HG03378 (cell line): Measurements from ENCODE around the gene PTPN14.
A peak's percentile ranks its signal among the peaks of the same experiment; 100 is the strongest.
"Not testable (repeated sequence)": the region's sequence is repeated elsewhere in the genome, so short reads cannot be mapped to it uniquely, and the experiment has no call there.

ENCODE experiments used
- ATAC-seq: cut with Tn5 transposase; IDR thresholded peaks from one replicate; pipeline ENCODE4 v1.9.1; 2021; ENCODE audit warnings: mild to moderate bottlenecking, moderate library complexity; ENCODE audit not compliant: unreplicated experiment

The PTPN14 gene

GRCh38 chr1:214513394-214513793 is 38.0 kb downstream of the PTPN14 start:
- ATAC-seq = no peak

- no peak for ATAC-seq
These were observed 39.8 kb downstream of the PTPN14 start for GRCh38 chr1:214511639-214511998.

- no peak for ATAC-seq
These were observed 40.3 kb downstream of the PTPN14 start for GRCh38 chr1:214510914-214511638.

DNA sequence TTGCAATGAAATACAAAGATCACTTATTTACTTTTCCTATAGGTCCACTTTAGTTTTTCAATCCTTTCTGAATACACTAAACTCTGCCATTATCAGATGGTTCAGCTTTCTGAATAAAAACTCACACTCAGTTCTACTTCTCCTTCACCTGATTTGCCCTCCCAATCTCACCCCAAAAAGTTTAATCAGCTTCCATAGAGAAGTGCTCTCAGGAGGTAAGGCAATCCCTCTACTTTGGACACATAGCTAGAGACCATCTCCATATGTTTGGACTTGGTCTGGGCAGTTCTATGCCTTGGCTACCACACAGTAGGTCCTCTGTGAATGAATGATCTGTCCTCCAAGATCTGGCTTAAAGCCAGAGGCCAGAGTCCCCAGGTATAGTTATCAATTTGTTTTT is 40.9 kb downstream of the PTPN14 start:
- no peak for ATAC-seq

DNA sequence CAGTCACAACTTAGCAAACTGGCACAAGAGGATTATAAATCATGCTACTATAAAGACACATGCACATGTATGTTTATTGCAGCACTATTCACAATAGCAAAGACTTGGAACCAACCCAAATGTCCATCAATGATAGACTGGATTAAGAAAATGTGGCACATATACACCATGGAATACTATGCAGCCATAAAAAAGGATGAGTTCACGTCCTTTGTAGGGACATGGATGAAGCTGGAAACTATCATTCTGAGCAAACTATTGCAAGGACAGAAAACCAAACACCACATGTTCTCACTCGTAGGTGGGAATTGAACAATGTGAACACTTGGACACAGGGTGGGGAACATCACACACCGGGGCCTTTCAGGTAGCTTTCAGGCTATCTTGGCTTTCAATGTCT is 41.8 kb downstream of the PTPN14 start:
- ATAC-seq = not testable (repeated sequence)

DNA sequence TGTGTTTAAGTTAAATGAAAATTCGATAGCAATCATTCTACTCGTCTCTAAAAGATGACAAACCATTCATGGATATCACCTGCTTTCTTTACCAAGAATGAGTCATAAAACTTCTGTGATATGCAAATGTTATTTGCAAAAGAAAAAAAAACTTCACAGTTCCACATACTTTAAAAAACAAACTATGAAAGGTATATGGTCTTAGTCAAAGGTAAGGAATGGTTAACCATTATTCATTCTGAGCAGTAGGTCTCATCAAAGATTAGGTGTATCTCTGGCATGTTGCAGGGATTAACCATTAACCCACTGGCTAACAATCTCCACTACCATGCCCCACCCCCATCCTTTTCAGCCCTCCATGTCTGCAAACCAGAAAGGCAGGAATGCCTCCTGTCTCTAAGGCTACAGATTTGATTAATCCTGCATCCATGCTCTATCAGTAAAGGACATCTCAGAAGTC is 44.4 kb downstream of the PTPN14 start:
- ATAC-seq = peak; percentile 88

- no peak for ATAC-seq
These were observed 46.3 kb downstream of the PTPN14 start for GRCh38 chr1:214505134-214505533.

DNA sequence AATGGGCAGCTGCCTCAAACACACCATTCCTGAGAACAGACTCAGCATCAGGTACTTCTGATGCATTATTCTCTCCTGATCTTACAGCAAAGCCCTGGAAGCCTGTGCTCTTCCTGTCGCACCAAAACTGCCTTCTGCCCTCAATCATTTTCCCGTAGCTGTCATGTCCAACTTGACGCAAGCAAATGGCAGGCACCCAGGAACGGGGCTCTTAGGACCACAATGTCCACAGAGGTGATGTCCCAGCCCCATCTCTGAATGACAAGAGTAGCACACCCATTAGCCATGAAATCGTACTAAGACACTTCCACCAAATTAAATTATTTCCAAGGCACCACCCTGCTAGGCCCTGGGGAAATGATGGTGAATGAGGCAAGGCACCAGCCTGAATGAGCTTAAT is 47.1 kb downstream of the PTPN14 start:
- no peak for ATAC-seq

DNA sequence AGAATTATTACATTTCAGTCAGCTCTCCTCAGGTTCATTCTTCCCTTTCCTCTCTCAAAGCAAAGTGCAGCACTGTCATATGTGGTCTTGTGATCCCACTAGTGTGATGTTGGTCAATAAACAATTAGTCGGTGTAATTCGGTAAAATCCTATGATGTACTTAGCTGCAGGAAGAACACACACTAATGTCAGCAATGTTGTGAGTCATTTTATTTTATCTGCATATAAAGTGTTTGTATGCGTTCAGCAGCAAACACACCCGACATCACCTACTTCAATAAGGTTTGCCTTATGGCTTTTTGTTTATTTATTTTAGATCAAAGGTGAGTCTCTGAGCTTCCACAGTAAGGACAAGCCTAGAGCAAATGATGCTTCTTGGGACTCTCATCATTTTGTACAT is 47.8 kb downstream of the PTPN14 start:
- no peak for ATAC-seq

DNA sequence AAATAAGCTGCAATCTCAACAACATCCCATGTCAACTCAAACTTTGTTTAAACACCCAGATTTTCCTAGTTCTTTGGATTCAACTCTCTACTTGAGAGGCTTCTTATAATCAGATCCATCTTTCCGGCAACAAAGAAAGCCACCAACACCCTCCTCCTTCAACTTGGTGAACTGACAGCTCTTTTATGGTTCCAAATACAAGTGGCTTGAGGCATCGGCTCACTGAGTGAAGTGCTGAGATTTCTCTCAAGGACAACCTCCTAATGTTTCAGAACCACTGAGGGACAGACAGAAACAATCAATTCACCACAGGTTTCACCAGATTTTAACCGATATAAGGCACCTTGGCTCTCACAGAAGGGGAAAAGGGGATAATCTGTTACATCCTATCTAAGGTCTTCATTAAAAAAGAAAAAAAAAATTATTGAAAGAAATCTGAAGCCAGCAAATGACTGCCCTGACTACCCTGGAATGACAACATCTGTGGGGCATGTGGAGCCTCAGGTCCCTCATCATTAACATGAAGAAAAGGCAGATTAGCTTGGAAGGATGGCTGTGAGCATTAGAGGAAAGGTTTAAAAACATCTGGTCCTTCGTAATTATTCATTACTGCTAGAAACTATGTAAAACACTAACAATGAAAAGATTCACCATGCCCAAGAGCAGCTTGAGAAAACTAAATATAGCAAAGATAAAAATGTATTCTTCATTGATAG is 50.9 kb downstream of the PTPN14 start:
- ATAC-seq = no peak

GRCh38 chr1:214499732-214500131 is 51.7 kb downstream of the PTPN14 start:
- no peak for ATAC-seq

- no peak for ATAC-seq
These were observed 53.4 kb downstream of the PTPN14 start for GRCh38 chr1:214498021-214498420.

- ATAC-seq = no peak
These were observed 55.3 kb downstream of the PTPN14 start for GRCh38 chr1:214496126-214496525.

DNA sequence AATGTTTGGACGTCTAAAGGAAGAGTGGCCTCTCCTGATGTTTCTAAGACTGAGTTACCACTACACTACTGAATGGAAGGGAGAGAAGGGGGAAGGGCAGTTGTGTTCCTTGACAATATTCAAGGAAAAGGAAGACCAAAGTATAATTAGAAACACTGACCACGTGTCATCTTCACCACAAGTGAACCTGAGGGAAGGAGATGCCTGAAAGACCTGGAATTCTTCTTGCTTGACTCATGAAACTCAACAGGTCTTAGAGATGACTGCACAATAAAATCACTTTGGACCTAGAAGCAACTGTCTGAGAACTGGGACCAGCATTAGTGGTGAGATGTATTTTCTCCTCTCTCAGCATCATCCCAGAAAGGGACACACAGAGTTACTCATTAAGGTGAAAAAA is 56.7 kb downstream of the PTPN14 start:
- ATAC-seq = no peak

DNA sequence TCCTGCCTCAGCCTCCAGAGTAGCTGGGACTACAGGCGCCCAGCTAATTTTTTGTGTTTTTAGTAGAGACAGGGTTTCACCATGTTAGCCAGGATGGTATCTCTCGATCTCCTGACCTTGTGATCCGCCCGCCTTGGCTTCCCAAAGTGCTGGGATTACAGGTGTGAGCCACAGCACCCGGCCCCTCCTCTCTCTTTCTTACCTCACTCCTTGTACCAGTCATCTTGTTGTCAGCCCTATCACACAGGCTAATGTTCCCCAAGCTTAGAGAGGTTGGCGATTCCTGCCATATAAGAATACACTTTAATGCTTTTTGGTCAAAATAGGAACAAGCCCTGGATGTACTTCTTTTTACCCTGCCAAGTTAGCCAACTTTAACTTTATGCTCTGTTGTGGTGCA is 57.2 kb downstream of the PTPN14 start:
- not testable (repeated sequence) for ATAC-seq

DNA sequence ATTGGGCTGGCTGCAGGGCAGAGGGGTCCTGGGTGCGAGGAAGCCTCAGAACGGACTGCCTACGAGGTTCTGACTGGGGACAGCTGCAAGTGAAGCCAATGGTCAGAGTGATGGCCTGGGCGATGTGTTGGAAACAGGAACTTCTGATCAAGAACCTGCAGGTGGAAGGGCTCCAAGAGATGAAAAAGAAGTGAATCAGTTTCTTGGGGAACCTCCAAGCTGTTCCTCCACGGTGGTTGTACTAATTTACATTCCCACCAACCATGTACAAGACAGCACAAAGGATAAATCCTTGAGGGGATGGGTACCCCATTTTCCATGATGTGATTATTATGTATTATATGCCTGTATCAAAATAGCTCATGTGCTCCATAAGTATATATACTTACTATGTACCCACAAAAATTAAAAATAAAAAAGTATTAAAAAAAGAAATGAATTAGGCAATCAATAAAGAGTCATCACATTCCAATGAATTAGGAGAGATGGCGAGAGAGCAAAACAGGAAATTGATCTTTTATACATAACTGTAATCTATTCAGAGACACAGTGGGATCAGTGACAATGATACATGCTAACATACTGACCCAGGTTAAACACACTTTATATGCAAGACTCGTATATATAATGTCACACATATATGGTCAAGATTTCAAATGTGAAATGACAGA is 58.1 kb downstream of the PTPN14 start:
- ATAC-seq = no peak

GRCh38 chr1:214492401-214493075 is 58.9 kb downstream of the PTPN14 start:
- no peak for ATAC-seq

GRCh38 chr1:214491468-214492146 is 59.8 kb downstream of the PTPN14 start:
- ATAC-seq = no peak

DNA sequence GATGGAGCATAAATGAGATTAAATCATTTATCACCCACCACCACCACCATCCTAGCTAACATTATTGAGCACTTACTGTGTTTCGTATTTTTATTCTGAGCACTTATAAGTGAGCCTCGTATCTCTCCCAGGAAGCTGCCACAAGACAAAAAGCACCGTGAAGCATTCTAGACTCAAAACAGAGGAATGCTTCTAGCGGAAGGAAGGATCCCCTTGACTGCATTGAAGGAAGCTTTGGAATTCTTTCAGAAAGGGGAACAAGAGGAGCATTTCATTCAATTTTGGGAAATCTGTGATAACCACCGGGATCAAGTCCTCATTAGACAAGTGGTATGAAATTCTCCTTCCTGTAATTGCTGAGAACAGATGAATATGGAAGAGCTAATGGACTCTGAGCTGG is 66.3 kb downstream of the PTPN14 start:
- no peak for ATAC-seq

- ATAC-seq = not testable (repeated sequence)
These were observed 68.2 kb downstream of the PTPN14 start for GRCh38 chr1:214483180-214483579.
